Sigmoid colon (tissue), 4 donors: Measurements from ENCODE around the gene NCOA1.

ENCODE experiments used
- CTCF ChIP-seq, 4 experiments: fragments of 450-650 bp in 3 of 4; fragments of 200-600 bp in 1 of 4; IDR thresholded peaks; one replicate each; pipeline ENCODE4 v1.5.1; 2016 to 2019; ENCODE audit warnings: antibody characterized with exemption in 4 of 4, mild to moderate bottlenecking in 3 of 4, moderate library complexity in 2 of 4
- POLR2A ChIP-seq, 2 donors: fragments of 450-650 bp; IDR thresholded peaks; one replicate each; pipeline ENCODE4 v1.6.1; 2016; ENCODE audit warnings: antibody characterized with exemption in 2 of 2, mild to moderate bottlenecking in 2 of 2, moderate library complexity in 2 of 2
- POLR2AphosphoS5 ChIP-seq, 4 donors: sonication (generic); formaldehyde crosslinking; IDR thresholded peaks; one replicate each; pipeline ENCODE4 v1.6.1; 2017; ENCODE audit warnings: antibody characterized with exemption in 4 of 4

- TF ChIP-seq POLR2A (IDR thresholded peaks at IDR 0.05) = no peak
- no peak for TF ChIP-seq CTCF (IDR thresholded peaks at IDR 0.05)
- TF ChIP-seq POLR2AphosphoS5 (IDR thresholded peaks at IDR 0.05) = no peak
Measured at GRCh38 chr2:24490181-24490689, 819 bp upstream of the NCOA1 start.
